Left ventricle myocardium inferior (tissue), 1 donor: ENCODE results near the gene CYBB. TPM values are rescaled to one million over a fixed set of nuclear protein-coding genes. Genes with fewer than 3 reads are reported as not detected.
A peak's percentile ranks its signal among the peaks of the same experiment; 100 is the strongest.

Source experiments
- DNase-seq: peaks from one replicate; pipeline ENCODE4 v3.0.0-alpha.2; 2020
- H3K27ac ChIP-seq: fragments of 200-600 bp; replicated peaks from 2 replicates; pipeline ENCODE4 v1.8.0; 2021
- H3K27me3 ChIP-seq: fragments of 200-600 bp; 2 replicates; pipeline ENCODE4 v1.8.0; 2021; ENCODE audit warnings: low read depth
- H3K36me3 ChIP-seq: fragments of 200-600 bp; 2 replicates; pipeline ENCODE4 v1.8.0; 2021
- H3K4me1 ChIP-seq: fragments of 200-600 bp; 2 replicates; pipeline ENCODE4 v1.8.0; 2021
- H3K4me3 ChIP-seq: fragments of 200-600 bp; 2 replicates; pipeline ENCODE4 v1.8.0; 2021; ENCODE audit warnings: mild to moderate bottlenecking, moderate library complexity
- H3K9me3 ChIP-seq: fragments of 200-600 bp; replicated peaks from 2 replicates; pipeline ENCODE4 v1.8.0; 2021
- intact Hi-C: fragments of 100-400 bp; cut with micrococcal nuclease; formaldehyde crosslinking; loops from one replicate; pipeline ENCODE4 v1.11.0; 2022
- total RNA-seq: library from RNA; stranded (reverse); fragmentation: NEBNext Ultra II Directional; extraction: Animal tissue kit (Norgen Biotek cat#: 25700); gene quantifications from one replicate; pipeline ENCODE4 v1.2.1, GENCODE V29; 2021
- TF ChIP-seq, protein P1 (sequence below): fragments of 200-600 bp; IDR thresholded peaks from 2 replicates; pipeline ENCODE4 v1.8.0; 2021; ENCODE audit warnings: antibody characterized with exemption, mild to moderate bottlenecking, borderline replicate concordance
- donor health status: DM: no; HTN: yes; CAD: no; lungs with severe emphysema.

The CYBB gene
- total RNA-seq, 1 donor from 2014 or later, result 18.7 TPM

GRCh38 chrX:37796805-37797204, 16.9 kb downstream of the CYBB start:
- no peaks in the 10 kb centered on the region for H3K4me1 ChIP-seq
- DNase-seq, result peak; percentile 13
- H3K9me3 ChIP-seq, result no peaks in the 10 kb centered on the region
- no peaks in the 10 kb centered on the region for H3K36me3 ChIP-seq
- TF ChIP-seq, protein P1, sequence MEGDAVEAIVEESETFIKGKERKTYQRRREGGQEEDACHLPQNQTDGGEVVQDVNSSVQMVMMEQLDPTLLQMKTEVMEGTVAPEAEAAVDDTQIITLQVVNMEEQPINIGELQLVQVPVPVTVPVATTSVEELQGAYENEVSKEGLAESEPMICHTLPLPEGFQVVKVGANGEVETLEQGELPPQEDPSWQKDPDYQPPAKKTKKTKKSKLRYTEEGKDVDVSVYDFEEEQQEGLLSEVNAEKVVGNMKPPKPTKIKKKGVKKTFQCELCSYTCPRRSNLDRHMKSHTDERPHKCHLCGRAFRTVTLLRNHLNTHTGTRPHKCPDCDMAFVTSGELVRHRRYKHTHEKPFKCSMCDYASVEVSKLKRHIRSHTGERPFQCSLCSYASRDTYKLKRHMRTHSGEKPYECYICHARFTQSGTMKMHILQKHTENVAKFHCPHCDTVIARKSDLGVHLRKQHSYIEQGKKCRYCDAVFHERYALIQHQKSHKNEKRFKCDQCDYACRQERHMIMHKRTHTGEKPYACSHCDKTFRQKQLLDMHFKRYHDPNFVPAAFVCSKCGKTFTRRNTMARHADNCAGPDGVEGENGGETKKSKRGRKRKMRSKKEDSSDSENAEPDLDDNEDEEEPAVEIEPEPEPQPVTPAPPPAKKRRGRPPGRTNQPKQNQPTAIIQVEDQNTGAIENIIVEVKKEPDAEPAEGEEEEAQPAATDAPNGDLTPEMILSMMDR, result no peak
- H3K4me3 ChIP-seq, result no peak overlapping the region
- intact Hi-C loops, result no loop called here
- no peaks in the 10 kb centered on the region for H3K27me3 ChIP-seq
- H3K27ac ChIP-seq, result no peak overlapping the region

GRCh38 chrX:37799936-37800335, 20.1 kb downstream of the CYBB start:
- Histone ChIP-seq H3K36me3 (no peaks in the 10 kb centered on the region), H3K27ac (no peak overlapping the region), H3K9me3 (no peaks in the 10 kb centered on the region), H3K27me3 (no peaks in the 10 kb centered on the region), H3K4me1 (no peaks in the 10 kb centered on the region), H3K4me3 (no peak overlapping the region)
- no peak for DNase-seq
- intact Hi-C loops, result no loop called here
- TF ChIP-seq, protein P1, result no peak

DNA sequence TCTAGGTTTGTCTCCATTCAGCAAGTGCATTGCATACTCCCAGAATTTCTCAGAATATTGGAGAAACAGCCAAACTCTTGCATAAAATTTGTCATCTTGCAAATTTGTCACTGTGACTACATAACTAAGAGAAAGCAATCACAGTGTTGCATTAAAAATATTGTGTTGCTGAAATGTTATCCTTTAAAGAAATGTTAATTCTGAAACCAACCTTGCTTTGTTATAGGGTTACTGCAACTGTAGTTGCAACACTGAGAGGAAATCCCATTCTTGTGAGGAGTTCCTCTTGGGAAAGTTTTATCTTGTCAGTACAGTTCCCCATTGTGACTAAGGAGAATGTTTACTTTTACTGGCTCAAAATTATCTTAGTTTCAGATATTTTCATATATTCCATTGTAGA, 20.9 kb downstream of the CYBB start:
- no peaks in the 10 kb centered on the region for H3K4me1 ChIP-seq
- DNase-seq, result no peak
- TF ChIP-seq, protein P1, result no peak
- no peaks in the 10 kb centered on the region for H3K36me3 ChIP-seq
- H3K27me3 ChIP-seq, result no peaks in the 10 kb centered on the region
- no peak overlapping the region for H3K27ac ChIP-seq
- intact Hi-C loops, result no loop called here
- H3K9me3 ChIP-seq, result no peaks in the 10 kb centered on the region
- H3K4me3 ChIP-seq, result no peak overlapping the region

GRCh38 chrX:37802028-37802427, 22.2 kb downstream of the CYBB start:
- Histone ChIP-seq H3K27ac (no peak overlapping the region), H3K4me3 (no peak overlapping the region), H3K27me3 (no peaks in the 10 kb centered on the region), H3K9me3 (no peaks in the 10 kb centered on the region), H3K36me3 (no peaks in the 10 kb centered on the region), H3K4me1 (no peaks in the 10 kb centered on the region)
- intact Hi-C loops, result no loop called here
- DNase-seq, result no peak
- TF ChIP-seq, protein P1, result no peak

- no peaks in the 10 kb centered on the region for H3K4me1 ChIP-seq
- H3K27ac ChIP-seq, result no peak overlapping the region
- no peak for DNase-seq
- H3K36me3 ChIP-seq, result no peaks in the 10 kb centered on the region
- intact Hi-C loops, result no loop called here
- H3K9me3 ChIP-seq, result no peaks in the 10 kb centered on the region
- TF ChIP-seq, protein P1, result no peak
- no peaks in the 10 kb centered on the region for H3K27me3 ChIP-seq
- H3K4me3 ChIP-seq, result no peak overlapping the region
Observed at GRCh38 chrX:37803057-37803456, 23.2 kb downstream of the CYBB start.

DNA sequence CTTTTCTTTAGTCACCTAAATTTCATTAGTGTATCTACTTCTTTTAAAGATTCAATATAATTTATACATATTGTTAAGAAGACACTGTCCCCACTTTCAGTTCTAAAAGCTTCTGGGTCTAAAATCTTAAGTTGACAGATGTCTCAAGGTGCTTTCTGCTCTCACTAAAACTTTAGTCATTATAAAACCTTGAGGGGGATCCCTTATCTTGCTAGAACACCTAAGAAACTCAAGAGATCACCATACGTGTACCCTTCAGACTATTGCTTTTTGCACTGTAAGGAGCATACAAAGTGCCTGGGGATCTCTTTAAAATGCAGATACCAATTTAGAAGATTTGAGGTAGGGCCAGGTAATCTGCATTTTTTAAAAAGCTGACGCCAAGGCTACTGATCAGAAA, 30.1 kb downstream of the CYBB start:
- no peak for DNase-seq
- H3K4me3 ChIP-seq, result no peak overlapping the region
- H3K36me3 ChIP-seq, result no peaks in the 10 kb centered on the region
- no peaks in the 10 kb centered on the region for H3K9me3 ChIP-seq
- H3K27ac ChIP-seq, result no peak overlapping the region
- H3K4me1 ChIP-seq, result no peaks in the 10 kb centered on the region
- intact Hi-C loops, result no loop called here
- H3K27me3 ChIP-seq, result no peaks in the 10 kb centered on the region
- TF ChIP-seq, protein P1, result no peak
